Measurements from ENCODE around the gene BCL2L12.
"Not testable (repeated sequence)": the region's sequence is repeated elsewhere in the genome, so short reads cannot be mapped to it uniquely, and the experiment has no call there.

Gene BCL2L12

DNA sequence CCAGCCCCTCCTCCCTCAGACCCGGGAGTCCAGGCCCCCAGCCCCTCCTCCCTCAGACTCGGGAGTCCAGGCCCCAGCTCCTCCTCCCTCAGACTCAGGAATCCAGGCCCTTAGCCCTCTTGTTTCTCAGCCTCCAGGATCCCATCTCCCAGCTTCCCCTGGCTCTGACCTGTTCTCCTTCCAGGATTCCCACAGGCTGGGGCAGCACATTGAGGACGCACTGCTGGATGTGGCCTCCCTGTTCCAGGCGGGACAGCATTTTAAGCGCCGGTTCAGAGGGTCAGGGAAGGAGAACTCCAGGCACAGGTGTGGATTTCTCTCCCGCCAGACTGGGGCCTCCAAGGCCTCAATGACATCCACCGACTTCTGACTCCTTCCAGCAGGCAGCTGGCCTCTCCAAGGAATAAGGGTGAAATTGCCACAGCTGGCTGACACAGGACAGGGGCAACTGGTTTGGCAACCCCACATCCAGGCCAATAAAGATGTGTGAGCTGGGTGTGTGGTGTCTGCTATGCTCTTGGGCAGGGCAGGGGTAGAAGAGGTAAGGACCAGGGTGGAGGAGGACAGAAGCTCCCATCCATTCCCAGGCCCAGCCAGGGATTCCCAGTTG is 47.6 kb downstream of the BCL2L12 start:
- DNase-seq: no peak

- DNase-seq: peak; percentile 86
These were observed 50.4 kb downstream of the BCL2L12 start for GRCh38 chr19:49716154-49716553.

DNA sequence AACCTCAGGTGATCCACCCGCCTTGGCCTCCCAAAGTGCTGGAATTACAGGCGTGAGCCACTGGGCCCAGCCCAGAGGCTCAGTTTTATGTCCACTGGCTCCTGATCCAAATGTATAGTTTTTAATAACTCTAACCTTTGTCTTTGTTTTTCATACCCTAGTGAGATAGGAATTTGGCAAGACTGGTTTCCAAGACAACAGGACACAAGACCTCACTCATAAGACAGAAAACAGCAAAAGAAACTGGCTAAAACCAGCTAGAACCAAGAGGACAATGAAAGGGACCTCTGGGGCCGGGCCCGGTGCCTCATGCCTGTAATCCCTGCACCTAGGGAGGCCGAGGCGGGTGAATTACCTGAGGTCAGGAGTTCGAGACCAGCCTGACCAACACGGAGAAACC is 52.8 kb downstream of the BCL2L12 start:
- peak; percentile 3 for DNase-seq

GRCh38 chr19:49718991-49719390 is 53.3 kb downstream of the BCL2L12 start:
- DNase-seq: peak; percentile 3

DNA sequence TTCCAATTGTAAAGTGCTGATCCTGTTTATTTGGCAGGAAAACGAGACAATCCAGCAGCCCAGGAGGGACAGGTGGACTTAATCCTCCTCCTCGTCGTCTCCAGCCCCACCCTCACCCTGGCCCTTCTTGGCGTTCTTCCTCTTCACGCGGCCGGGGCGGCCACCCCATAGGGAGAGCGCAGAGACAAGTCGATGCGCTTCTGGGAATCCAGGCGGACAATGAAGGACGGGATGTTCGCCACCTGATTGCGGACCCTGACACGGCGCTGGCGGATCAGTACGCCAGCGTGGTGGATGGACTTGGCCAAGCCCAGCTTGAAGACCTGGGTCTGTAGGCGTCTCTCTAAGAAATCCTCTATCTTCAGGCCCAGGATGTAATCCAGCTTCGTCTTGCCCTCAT is 53.7 kb downstream of the BCL2L12 start:
- not testable (repeated sequence) for DNase-seq
